Measurements from ENCODE around the gene GEN1. TPM values are rescaled to one million over a fixed set of nuclear protein-coding genes. Genes with fewer than 3 reads are reported as not detected.

GEN1 gene
- total RNA-seq, 2 donors from 2014 or later: 3.1 to 3.5 TPM

DNA sequence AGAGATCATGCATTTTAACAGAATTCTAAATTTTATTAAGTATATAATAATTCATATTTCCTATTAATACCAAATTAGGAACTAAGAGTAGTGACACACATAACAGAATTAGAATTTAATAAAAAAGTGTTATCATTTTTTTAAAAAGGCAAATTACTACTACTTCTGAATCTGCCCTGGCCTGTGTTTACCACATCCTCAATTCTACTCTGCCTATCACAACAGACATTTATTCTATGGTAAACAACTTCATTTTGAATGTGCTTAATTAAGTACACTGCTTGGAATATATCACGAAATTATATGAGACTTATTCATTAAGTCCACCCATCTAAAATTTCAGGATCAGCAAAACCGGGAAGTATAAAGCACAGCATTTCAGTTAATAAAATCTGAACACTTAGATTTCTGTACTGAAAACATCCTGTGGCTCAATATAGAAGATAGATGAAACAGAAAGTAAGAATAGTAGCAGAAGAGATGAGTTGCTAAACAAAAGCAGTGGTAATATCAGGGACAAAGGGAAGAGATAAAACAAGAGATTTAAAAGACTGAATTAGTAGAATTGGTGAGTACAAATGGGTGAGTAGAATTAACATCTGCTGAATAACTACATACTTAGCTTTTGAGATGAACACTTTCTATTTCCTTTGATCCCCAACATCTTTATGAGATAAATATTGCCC, 4.0 kb upstream of the GEN1 start:
- no peak for DNase-seq (ENCODE audit: low spot score)
- intact Hi-C loops (cut with DNase I): no loop called here

- intact Hi-C loops (cut with DNase I): no loop called here
- no peak for DNase-seq (ENCODE audit: low spot score)
Observed at GRCh38 chr2:17752246-17752645, 1.7 kb upstream of the GEN1 start.

DNA sequence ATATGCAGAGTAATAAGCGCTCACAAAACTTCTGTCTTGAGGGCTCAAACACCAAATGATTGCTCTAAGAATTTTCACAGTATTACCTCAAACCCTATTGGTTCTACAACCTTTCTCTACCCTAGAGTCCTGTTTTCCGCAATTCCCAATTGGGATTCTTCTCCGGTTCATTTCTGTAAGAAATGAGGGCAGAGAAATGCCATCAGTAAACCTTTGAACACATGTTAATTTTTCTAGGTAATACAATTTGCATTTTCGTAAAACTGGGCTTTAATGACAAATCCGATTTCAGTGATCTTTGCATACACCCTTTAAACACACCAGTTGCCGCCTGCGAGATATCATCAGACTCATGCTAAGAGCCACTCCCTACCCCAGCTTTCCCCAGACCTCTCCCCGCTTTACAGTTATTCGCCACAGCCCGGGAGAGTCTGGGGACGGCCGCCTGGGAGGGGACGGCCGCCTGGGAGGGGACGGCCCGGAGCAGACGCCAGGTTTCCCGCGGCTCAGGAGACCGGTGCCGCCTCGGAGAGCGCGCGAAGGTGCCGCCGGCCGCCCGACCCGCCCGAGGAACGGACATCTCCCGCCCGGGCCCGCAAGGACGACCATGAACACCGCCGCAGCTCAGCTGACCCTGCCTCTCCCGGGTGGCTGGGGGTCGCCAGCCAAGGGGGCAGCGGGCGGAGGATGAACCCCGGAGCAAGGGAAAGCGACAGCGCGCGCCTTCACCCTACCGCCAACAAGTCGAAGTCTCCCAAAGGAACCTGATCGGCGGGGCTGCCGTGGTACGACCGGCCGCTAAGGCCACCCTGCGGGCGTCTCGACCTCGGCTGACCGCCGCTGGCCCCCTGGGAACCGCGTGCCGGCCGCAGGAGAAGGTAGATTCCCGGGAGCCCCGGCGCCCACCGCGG, 791 bp upstream of the GEN1 start:
- intact Hi-C loops (cut with DNase I): no loop called here
- DNase-seq (ENCODE audit: low spot score): no peak

DNA sequence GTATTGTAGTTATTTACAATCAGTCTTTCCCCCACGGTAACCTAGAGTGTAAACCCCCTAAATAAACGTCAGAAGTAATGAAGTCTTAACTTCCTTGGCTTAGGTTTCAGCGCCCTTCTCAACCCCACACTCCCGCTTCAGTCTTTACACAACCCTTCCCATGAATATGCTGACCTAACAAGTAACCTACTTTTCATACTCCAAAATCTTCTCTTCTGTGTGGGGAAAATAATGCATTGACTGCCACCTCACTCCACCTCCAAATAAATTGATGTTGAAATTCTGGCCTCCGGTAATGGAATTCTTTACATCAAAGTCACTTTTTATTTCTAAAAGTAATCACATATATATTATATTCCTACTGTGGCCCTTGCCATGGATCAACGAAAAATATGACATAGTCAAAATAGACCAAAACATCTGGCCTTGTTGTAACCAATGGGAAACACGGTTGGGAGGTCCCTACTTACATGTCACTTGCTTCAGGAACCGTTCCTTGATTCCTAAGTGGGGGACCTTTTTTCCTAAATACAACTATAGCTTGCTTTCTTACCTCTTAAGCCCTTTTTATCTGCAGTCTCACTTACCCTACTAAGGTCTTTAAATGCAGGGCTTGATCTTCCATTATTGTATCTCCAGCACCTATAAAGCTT, 961 bp downstream of the GEN1 start:
- DNase-seq (ENCODE audit: low spot score): no peak
- intact Hi-C loops (cut with DNase I): no loop called here

DNA sequence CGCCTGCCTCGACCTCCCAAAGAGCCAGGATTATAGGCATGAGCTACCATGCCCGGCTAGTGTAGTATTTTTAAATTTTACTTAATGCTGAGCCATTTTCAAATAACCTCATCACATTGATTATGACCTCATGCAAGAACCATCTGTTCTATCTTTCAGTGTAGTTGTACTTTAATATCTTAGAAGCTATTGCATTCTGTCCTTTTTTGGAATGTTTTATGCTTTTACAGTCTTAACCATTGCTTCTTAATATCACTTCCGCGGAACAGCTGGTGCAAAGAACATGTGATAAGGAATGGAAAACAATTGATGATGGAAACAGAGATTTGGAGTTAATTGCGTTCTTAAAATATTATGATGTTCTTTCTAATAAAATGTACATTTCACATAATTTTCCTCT, 2.7 kb downstream of the GEN1 start:
- DNase-seq (ENCODE audit: low spot score): no peak
- intact Hi-C loops (cut with DNase I): no loop called here

- intact Hi-C loops (cut with DNase I): no loop called here
- no peak for DNase-seq (ENCODE audit: low spot score)
Observed at GRCh38 chr2:17757321-17757720, 3.4 kb downstream of the GEN1 start.

- DNase-seq (ENCODE audit: low spot score): no peak
- intact Hi-C loops (cut with DNase I): no loop called here
Observed at GRCh38 chr2:17758118-17758517, 4.2 kb downstream of the GEN1 start.

- DNase-seq (ENCODE audit: low spot score): no peak
- intact Hi-C loops (cut with DNase I): no loop called here
Observed at GRCh38 chr2:17759805-17760204, 5.9 kb downstream of the GEN1 start.

DNA sequence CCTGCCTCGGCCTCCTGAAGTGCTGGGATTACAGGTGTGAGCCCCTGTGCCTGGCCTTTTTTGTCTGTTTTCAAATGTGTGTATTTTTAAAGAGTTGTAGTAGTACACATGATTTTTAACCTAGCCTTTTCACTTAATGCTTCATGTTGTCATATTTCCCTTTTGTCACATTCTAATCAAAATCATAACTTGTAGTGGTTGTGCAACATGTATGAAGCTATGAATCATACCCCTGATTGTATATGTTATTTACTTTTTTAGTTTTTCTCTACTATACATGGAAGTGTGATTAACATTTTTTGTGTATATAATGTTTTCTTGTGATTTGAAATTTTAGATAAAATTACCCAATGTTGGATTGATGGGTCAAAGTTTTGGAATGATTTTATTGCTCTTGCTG, 8.5 kb downstream of the GEN1 start:
- intact Hi-C loops (cut with DNase I): no loop called here
- no peak for DNase-seq (ENCODE audit: low spot score)

- no peak for DNase-seq (ENCODE audit: low spot score)
- intact Hi-C loops (cut with DNase I): no loop called here
Observed at GRCh38 chr2:17763641-17764333, 9.8 kb downstream of the GEN1 start.

- DNase-seq (ENCODE audit: low spot score): no peak
- intact Hi-C loops (cut with DNase I): no loop called here
Observed at GRCh38 chr2:17765398-17765797, 11.5 kb downstream of the GEN1 start.

- intact Hi-C loops (cut with DNase I): no loop called here
Observed at GRCh38 chr2:17768894-17769293, 15.0 kb downstream of the GEN1 start.

DNA sequence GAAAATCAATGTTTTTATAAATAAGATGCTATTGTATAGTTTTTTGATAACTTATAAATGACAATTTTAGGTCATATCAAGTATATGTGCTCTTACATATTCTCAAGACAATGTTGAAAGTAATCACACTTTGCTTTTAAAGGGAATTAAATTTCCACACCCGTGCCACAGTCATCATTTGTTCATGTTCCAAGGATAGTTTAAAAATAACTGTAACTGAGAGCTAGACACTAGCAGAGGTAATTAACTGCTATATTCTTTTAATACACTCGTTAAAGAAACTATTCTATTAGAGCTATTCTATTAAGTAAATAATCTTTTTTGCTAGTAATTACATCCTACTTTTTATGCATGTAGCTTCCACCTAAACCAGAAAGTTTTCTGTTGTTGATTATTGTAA, 18.0 kb downstream of the GEN1 start:
- DNase-seq (ENCODE audit: low spot score): no peak
- intact Hi-C loops (cut with DNase I): no loop called here

More at GRCh38 chr2:17768894-17769293, 15.0 kb downstream of the GEN1 start:
- no peak for DNase-seq (ENCODE audit: low spot score)

- DNase-seq (ENCODE audit: low spot score): no peak
- intact Hi-C loops (cut with DNase I): no loop called here
Observed at GRCh38 chr2:17772532-17772931, 18.6 kb downstream of the GEN1 start.

- no peak for DNase-seq (ENCODE audit: low spot score)
- intact Hi-C loops (cut with DNase I): no loop called here
Observed at GRCh38 chr2:17780546-17780945, 26.6 kb downstream of the GEN1 start.

DNA sequence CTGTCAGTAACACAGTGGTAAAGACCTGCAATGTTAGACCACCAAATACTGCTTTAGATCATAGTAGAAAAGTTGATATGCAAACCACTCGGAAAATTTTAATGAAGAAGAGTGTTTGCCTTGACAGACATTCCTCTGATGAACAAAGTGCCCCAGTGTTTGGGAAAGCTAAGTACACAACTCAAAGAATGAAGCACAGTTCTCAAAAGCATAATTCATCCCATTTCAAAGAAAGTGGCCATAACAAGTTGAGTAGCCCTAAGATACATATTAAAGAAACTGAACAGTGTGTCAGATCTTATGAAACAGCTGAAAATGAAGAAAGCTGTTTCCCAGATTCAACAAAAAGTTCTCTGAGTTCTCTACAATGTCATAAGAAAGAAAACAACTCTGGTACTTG, 27.5 kb downstream of the GEN1 start:
- intact Hi-C loops (cut with DNase I): no loop called here
- DNase-seq (ENCODE audit: low spot score): no peak

DNA sequence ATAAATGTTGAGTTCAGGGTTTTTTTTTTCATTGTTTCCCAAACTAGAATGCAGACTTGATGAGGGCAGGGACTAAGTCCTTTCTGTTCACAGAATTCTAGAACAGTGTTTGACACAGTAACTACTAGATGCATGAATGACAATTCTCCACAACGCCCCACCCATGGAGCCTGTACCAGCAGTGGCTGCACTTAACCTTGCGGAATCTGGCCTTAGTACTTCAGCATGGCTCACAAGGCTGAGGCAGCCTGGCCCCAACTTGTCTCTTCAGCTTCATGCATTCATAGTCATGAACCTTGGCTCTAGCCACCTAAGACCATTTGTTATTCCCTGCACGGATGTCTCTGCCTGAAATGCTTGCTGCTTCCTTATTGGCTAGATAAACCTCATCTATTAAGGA, 32.8 kb downstream of the GEN1 start:
- intact Hi-C loops (cut with DNase I): no loop called here
- DNase-seq (ENCODE audit: low spot score): no peak

- intact Hi-C loops (cut with DNase I): no loop called here
- DNase-seq (ENCODE audit: low spot score): no peak
Observed at GRCh38 chr2:17788773-17789172, 34.8 kb downstream of the GEN1 start.

DNA sequence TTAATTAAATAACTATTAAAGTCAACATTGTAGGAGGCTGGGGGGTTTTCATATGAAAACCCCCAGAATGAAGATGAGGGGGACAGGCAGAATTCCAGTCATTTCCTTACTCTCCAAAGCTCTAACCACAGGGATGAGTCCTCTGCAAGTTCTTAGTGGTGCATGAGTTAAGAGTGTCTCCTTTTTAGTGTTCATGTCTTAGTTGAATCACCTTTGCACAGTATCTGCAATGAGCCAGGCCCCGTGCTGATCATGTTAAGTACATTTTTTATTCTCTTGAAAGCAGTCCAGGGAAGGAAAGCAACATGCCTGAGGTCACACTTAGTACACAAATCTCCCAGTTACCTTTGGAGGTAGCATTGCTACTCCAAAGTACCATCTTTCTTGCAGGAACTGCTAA, 36.6 kb downstream of the GEN1 start:
- DNase-seq (ENCODE audit: low spot score): no peak
- intact Hi-C loops (cut with DNase I): no loop called here

Data from posterior vena cava (tissue), 2 donors.